ENCODE data around the gene TTLL8. TPM values are rescaled to one million over a fixed set of nuclear protein-coding genes. Genes with fewer than 3 reads are reported as not detected.

TTLL8 gene
- total RNA-seq, 1 experiment from 2014 or later = not detected

- intact Hi-C loops (cut with micrococcal nuclease; ENCODE audit: unreplicated experiment) = no loop called here
- no peak overlapping the region for H3K4me3 ChIP-seq (ENCODE audit: low read depth in 2 of 2, low read length in 2 of 2)
- no peaks in the 10 kb centered on the region for H3K9me3 ChIP-seq (ENCODE audit: control insufficient read depth, insufficient read depth, low read depth, low read length)
- BruUV-seq (replicated peaks) = no TSS peak
- in situ Hi-C loops (cut with HindIII; ENCODE audit: low pct_unique_long_range_greater_than_20kb, low sequenced_read_pairs) = no loop called here
- no peak overlapping the region for H3K27ac ChIP-seq (ENCODE audit: low read length)
- H3K27me3 ChIP-seq (ENCODE audit: control insufficient read depth, insufficient read depth, low read length) = no peaks in the 10 kb centered on the region
- POLR2A ChIA-PET = no interaction called here
- CTCF ChIA-PET = no interaction called here
- DNase-seq (ENCODE audit: low read depth, low spot score) (no peak), ATAC-seq (no peak)
- no peak for TF ChIP-seq CTCF (IDR thresholded peaks at IDR 0.05)
- H3K36me3 ChIP-seq (ENCODE audit: control insufficient read depth, insufficient read depth, low read length) = no peaks in the 10 kb centered on the region
- H3K4me1 ChIP-seq (ENCODE audit: control insufficient read depth, insufficient read depth, low read length) = peaks cover 8% of the 10 kb centered on the region
These were observed 80.5 kb downstream of the TTLL8 start for GRCh38 chr22:49977578-49977977.

GRCh38 chr22:49976439-49977175, 81.5 kb downstream of the TTLL8 start:
- DNase-seq (ENCODE audit: low read depth, low spot score) = no peak
- intact Hi-C loops (cut with micrococcal nuclease; ENCODE audit: unreplicated experiment) = no loop called here
- peak; percentile 65 for ATAC-seq

More at GRCh38 chr22:49976439-49977175, 81.5 kb downstream of the TTLL8 start:
- Histone ChIP-seq H3K9me3 (ENCODE audit: control insufficient read depth, insufficient read depth, low read depth, low read length) (no peaks in the 10 kb centered on the region), H3K36me3 (ENCODE audit: control insufficient read depth, insufficient read depth, low read length) (no peaks in the 10 kb centered on the region), H3K27me3 (ENCODE audit: control insufficient read depth, insufficient read depth, low read length) (no peaks in the 10 kb centered on the region), H3K4me3 (ENCODE audit: low read depth in 2 of 2, low read length in 2 of 2) (no peak overlapping the region), H3K27ac (ENCODE audit: low read length) (0 out of 2 replicates have a peak overlapping the region, but pooled peaks have one; percentile 3), H3K4me1 (ENCODE audit: control insufficient read depth, insufficient read depth, low read length) (peaks cover 8% of the 10 kb centered on the region)
- no peak for TF ChIP-seq TCF7L2 (IDR thresholded peaks at IDR 0.05; ENCODE audit: low read depth, low read length)
- TF ChIP-seq POLR2AphosphoS5 (IDR thresholded peaks at IDR 0.05; ENCODE audit: low read depth, low read length) = no peak
- no peak for TF ChIP-seq REST (IDR thresholded peaks at IDR 0.05; ENCODE audit: insufficient read depth in 1 of 2, low read depth in 2 of 2, low read length in 1 of 2)
- no peak for TF ChIP-seq CTCF (IDR thresholded peaks at IDR 0.05)
- TF ChIP-seq SIN3A (IDR thresholded peaks at IDR 0.05; ENCODE audit: borderline replicate concordance, insufficient read depth, low read depth, low read length) = no peak
- in situ Hi-C loops (cut with HindIII; ENCODE audit: low pct_unique_long_range_greater_than_20kb, low sequenced_read_pairs) = no loop called here
- ChIA-PET CTCF (no interaction called here), POLR2A (interaction anchor here (0.6 kb wide), 1 partner anchor 215 kb away, joined by 7 read pairs; no protein-coding TSS in a partner anchor)
- no TSS peak for BruUV-seq (replicated peaks)

Data from Panc1 (cell line).